ENCODE data around the gene ABCB9.
"Not testable (repeated sequence)": the region's sequence is repeated elsewhere in the genome, so short reads cannot be mapped to it uniquely, and the experiment has no call there.

The ABCB9 gene

DNA sequence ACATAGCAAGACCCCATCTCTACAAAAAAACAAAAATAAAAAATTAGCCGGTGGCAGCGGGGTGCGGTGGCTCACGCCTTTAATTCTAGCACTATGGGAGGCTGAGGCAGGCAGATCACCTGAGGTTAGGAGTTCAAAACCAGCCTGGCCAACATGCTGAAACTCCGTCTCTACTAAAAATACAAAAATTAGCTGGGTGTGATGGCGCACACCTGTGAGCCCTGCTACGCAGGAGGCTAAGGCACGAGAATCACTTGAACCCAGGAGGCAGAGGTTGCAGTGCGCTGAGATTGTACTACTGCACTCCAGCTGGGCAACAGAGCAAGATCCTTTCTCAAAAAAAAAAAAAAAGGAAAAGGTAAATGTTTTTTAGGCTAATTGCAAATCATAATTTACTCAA, 73.5 kb downstream of the ABCB9 start:
- Mint-ChIP-seq H3K4me3 (peak overlapping the region; percentile 12 to 38), H3K36me3 (ENCODE audit: insufficient read depth) (peaks cover 58% of the 10 kb centered on the region)

DNA sequence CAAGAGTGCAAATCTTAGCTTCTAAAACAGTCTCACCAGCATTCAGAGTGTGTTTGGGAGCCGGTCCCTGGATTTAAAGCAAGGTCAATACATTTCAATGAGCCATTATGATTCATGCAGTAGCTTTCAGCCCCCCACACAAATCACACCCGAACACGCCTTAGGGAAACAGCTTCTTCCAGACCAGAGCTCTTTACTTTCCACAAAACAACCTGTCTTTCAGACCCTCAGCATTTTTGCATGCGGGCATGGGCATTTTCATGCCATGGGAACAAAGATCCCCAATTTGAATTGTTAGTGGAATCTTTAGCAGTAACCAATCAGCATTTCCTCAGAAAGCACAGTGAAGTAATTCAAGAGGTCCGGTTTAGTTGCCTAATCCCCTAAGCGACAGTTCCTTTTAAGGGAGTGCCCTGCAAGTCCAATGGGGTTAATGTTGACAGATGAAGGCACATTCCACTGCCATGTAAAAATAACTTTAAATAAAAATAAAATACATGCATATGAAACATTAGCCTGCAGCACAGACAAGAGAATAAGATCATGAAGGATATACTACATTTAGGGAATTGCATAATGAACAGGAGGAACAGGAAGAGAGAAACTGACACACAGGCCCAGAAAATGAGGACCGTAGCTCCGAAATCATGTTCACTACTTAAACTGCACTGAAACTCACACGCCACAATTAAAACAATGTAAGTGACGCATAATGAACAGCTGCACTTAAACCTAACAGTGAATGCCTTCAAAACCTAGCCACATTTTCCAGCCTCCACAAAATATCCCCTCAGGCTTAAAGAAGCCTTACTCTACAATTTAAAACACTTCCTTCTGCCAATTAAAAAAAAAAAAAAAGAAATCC, 74.4 kb downstream of the ABCB9 start:
- ATAC-seq (replicated peaks) (no peak), DNase-seq (no peak)
- Mint-ChIP-seq H3K4me1 (ENCODE audit: low read depth in 2 of 2) (peaks cover 66 to 91% of the 10 kb centered on the region in 2 donors), H3K36me3 (ENCODE audit: insufficient read depth) (peaks cover 58% of the 10 kb centered on the region), H3K27me3 (no peaks in the 10 kb centered on the region), H3K4me3 (peak overlapping the region; percentile 29 to 38), H3K9me3 (peaks cover 0 to 8% of the 10 kb centered on the region in 2 donors), H3K27ac (no peak overlapping the region)

More for the DNA sequence above, 73.5 kb downstream of the ABCB9 start:
- H3K9me3 Mint-ChIP-seq; H3K27me3 Mint-ChIP-seq; DNase-seq; ATAC-seq (replicated peaks): not testable (repeated sequence)
- Mint-ChIP-seq H3K4me1 (ENCODE audit: low read depth in 2 of 2) (peaks cover 62 to 86% of the 10 kb centered on the region in 2 donors), H3K27ac (peak overlapping the region in 1 of 2 donors; percentile 41)

DNA sequence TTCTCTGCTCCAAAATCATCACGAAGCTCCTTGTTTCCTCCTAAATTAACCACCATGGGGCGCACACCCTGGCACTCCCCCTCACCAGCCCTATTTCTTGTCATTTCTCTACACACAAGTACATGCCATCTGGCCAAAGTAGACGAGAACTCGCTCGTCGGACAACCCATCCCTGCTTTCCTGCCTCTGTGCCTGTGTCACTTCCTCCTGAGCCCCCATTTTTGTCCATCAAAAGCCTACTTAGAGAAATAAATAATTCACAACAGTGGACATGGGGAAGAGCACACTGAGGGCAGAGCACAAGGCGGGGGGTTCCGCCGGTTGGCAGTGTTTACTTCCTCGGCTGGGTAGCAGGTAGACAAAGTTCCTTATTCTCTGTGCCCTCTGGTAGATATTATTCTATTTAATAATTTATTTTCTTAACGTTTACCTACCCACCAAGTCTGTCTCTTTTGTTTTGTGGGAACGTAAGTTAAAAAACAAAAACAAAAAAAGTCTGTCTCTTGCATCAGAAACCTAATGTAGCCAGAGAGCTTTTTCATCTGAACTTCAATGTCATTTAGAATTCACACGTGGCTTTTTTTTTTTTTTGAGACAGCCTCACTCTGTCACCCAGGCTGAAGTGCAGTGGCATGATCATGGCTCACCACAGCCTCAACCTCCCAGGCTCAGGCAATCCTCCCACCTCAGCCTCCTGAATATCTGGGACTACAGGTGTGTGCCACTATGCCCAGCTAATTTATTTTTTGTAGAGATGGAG, 76.3 kb downstream of the ABCB9 start:
- peak overlapping the region; percentile 77 to 80 for H3K4me3 Mint-ChIP-seq
- no peaks in the 10 kb centered on the region for H3K9me3 Mint-ChIP-seq
- H3K27me3 Mint-ChIP-seq: no peaks in the 10 kb centered on the region
- H3K27ac Mint-ChIP-seq: peak overlapping the region; percentile 93 to 95
- H3K36me3 Mint-ChIP-seq (ENCODE audit: insufficient read depth): peaks cover 40% of the 10 kb centered on the region
- H3K4me1 Mint-ChIP-seq (ENCODE audit: low read depth in 2 of 2): peaks cover 56 to 77% of the 10 kb centered on the region in 2 donors
- ATAC-seq (replicated peaks) (no peak), DNase-seq (no peak)

DNA sequence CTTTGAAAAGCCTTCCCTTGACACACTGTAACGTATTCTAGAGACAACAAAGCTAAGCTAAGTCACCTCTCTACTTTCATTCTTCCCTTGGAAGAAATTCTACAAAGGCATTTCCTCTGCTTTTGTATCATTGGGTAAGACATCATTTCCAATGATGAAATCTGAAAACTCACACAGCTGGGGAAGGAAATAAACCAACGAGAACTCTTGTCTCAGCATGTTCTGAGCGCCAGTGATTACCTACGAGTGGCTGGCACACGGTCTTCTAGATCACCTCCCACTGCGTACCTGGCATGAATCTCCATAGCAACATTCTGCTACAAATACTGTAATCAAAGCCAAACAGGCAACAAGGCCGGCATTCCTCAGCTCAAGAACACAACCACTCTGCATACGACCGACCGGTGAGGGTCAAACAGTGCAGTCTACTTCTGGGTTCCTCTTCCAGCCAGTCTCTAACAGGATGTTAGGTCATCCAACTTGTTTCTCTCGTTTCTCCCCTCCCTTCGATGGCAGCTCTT, 78.0 kb downstream of the ABCB9 start:
- H3K9me3 Mint-ChIP-seq: no peaks in the 10 kb centered on the region
- H3K4me1 Mint-ChIP-seq (ENCODE audit: low read depth in 2 of 2): peaks cover 51 to 75% of the 10 kb centered on the region in 2 donors
- ATAC-seq (replicated peaks): peak; percentile 88
- peak in 2 of 3 experiments; percentile 50 to 51 for DNase-seq
- H3K27ac Mint-ChIP-seq: peak overlapping the region; percentile 50 to 82
- peaks cover 31% of the 10 kb centered on the region for H3K36me3 Mint-ChIP-seq (ENCODE audit: insufficient read depth)
- peak overlapping the region; percentile 77 to 80 for H3K4me3 Mint-ChIP-seq
- no peaks in the 10 kb centered on the region for H3K27me3 Mint-ChIP-seq

DNA sequence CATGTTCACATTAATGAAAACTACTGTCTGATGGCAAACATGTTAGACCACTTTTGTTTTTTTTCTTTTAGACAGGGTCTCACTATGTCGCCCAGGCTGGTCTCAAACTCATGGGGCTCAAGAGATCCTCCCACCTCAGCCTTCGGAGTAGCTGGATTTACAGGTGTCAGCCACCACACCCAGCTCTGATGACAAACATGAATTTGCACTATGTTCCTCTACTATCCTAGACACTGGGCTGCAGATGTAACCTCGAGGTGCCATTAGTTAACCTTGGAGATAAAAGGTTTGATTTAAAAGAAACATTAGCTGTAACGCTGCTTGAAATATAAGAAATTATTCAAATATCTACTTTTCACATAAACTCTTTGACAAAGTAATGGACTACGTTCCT, 78.4 kb downstream of the ABCB9 start:
- Mint-ChIP-seq H3K9me3 (no peaks in the 10 kb centered on the region), H3K4me3 (peak overlapping the region; percentile 77 to 80), H3K36me3 (ENCODE audit: insufficient read depth) (peaks cover 30% of the 10 kb centered on the region), H3K27ac (peak overlapping the region; percentile 50 to 82), H3K4me1 (ENCODE audit: low read depth in 2 of 2) (peaks cover 55 to 77% of the 10 kb centered on the region in 2 donors), H3K27me3 (no peaks in the 10 kb centered on the region)
- ATAC-seq (replicated peaks) (no peak), DNase-seq (no peak)

DNA sequence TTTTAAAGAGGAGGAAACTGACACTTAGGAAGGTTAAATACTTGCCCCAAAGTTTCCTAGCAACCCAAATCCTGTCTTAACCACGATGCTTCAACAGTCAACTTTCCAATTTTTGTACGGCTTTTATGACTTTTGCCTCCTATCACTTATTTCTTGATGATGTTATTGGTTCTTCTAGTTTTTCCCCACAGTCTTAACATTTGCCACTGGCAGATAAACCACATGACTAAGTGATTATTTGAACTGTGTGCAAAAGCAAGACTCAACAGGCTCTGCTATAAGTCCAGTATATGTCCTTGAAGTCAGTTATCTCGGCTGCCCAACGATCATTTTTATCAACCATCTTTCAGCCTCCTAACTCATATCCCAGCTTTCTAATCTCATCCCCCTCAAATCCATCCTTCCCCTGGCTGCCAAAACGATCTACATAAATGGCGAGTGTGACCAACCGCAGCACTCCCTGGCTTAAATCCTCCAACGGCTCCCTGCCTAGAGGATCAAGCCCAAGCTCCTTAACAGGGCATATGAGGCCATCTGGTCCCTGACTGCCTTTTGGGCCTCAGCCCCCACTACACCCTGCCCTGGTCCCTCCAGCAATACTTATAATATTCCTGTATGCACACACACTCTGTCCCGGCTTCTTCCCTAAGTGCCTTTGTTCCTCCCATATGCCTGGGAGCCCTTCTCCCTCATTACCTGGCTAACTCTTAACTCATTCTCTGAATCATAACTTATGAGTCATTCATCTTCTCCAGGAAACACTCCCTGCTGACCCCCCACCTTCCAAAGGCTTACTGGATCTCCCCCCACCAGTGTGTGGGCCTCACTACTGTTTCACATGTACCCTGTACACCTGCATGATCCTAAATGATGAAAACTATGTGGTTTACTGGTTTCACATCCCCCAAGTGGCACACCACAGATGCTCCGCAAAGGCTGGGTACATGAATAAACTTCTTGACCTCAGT, 79.1 kb downstream of the ABCB9 start:
- Mint-ChIP-seq H3K27ac (peak overlapping the region; percentile 50 to 82), H3K9me3 (no peaks in the 10 kb centered on the region), H3K27me3 (no peaks in the 10 kb centered on the region), H3K4me3 (peak overlapping the region; percentile 77 to 80), H3K4me1 (ENCODE audit: low read depth in 2 of 2) (peaks cover 62 to 77% of the 10 kb centered on the region in 2 donors), H3K36me3 (ENCODE audit: insufficient read depth) (peaks cover 27% of the 10 kb centered on the region)
- DNase-seq (no peak), ATAC-seq (replicated peaks) (peak; percentile 21)

DNA sequence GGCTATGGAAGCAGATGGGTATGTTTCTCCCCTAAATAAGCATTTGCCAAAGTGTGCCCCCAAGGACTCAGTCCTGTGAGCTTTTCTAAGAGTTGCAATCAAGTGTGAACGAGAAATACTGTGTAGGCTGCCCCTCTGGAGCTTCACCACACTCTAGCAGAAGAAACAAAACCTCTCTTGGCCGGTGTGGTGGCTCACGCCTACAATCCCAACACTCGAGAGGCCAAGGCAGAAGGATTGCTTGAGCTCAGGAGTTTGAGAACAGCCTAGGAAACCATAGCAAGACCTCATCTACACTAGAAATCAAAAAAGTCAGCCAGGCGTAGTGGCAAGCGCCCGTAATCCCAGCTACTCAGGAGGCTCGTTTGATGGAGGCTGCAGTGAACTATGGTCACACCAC, 80.1 kb downstream of the ABCB9 start:
- Mint-ChIP-seq H3K27ac (no peak overlapping the region), H3K4me1 (ENCODE audit: low read depth in 2 of 2) (peaks cover 61 to 75% of the 10 kb centered on the region in 2 donors), H3K27me3 (no peaks in the 10 kb centered on the region), H3K9me3 (no peaks in the 10 kb centered on the region), H3K36me3 (ENCODE audit: insufficient read depth) (peaks cover 29% of the 10 kb centered on the region), H3K4me3 (no peak overlapping the region)
- no peak for ATAC-seq (replicated peaks)
- no peak for DNase-seq

DNA sequence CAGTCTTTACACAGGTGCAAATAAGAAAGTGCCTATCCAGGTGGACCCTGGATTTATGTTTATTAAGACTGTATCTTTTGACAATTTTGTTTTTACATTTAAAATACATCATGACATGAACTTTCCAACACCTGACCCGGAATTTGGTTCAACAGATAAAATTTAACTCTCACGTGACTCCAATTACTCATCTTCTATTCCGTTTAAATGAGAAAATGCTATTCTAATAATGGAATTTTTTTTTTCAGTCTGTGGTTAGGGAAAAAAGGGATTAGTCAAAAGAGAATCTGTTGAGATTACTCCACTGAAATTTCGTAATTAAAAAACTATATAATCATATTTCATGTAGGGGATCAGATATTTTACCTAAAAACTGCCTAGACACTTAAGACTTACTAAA, 81.4 kb downstream of the ABCB9 start:
- Mint-ChIP-seq H3K27me3 (no peaks in the 10 kb centered on the region), H3K4me3 (no peak overlapping the region), H3K9me3 (no peaks in the 10 kb centered on the region), H3K4me1 (ENCODE audit: low read depth in 2 of 2) (peaks cover 64 to 75% of the 10 kb centered on the region in 2 donors), H3K27ac (no peak overlapping the region), H3K36me3 (ENCODE audit: insufficient read depth) (peaks cover 37% of the 10 kb centered on the region)
- DNase-seq (no peak), ATAC-seq (replicated peaks) (no peak)

DNA sequence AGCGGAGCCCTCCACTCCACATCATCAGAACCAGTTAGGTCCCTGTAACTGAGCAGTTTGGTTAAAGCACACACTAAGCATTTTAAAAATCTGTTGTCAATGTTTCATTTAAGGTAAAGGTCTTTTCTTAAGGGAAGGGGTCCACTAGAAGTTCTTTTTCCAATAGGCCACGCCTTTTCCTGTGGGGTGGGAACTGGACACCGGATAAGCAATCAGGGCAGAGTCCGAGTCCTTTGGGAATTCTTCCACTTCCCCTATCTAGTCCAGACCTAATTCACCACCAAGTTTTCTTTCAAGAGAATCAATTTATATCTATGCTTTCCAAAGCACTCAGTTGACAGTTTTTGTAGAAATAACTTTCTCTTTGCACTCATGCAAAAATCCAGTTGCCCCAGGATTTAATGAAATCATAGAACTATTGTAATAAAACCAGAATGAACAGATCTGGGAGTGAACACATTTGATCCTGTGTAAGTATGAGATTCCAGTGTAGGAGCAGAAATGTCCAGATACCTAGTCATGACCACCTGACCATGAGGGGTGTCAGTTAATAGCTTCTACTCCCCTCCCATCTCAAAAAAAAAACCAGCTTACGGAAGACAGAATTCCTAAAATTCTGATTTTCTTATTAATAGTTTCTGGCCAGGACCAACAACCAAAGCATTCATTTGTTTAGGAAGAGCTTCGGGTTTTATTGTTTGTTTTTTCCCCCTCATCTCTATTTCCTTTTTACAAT, 82.0 kb downstream of the ABCB9 start:
- no peak for DNase-seq
- no peak for ATAC-seq (replicated peaks)
- H3K36me3 Mint-ChIP-seq (ENCODE audit: insufficient read depth): peaks cover 37% of the 10 kb centered on the region
- H3K27me3 Mint-ChIP-seq: no peaks in the 10 kb centered on the region
- no peaks in the 10 kb centered on the region for H3K9me3 Mint-ChIP-seq
- peak overlapping the region; percentile 49 to 77 for H3K27ac Mint-ChIP-seq
- peak overlapping the region in 1 of 2 donors; percentile 6 for H3K4me3 Mint-ChIP-seq
- peaks cover 67 to 78% of the 10 kb centered on the region in 2 donors for H3K4me1 Mint-ChIP-seq (ENCODE audit: low read depth in 2 of 2)

DNA sequence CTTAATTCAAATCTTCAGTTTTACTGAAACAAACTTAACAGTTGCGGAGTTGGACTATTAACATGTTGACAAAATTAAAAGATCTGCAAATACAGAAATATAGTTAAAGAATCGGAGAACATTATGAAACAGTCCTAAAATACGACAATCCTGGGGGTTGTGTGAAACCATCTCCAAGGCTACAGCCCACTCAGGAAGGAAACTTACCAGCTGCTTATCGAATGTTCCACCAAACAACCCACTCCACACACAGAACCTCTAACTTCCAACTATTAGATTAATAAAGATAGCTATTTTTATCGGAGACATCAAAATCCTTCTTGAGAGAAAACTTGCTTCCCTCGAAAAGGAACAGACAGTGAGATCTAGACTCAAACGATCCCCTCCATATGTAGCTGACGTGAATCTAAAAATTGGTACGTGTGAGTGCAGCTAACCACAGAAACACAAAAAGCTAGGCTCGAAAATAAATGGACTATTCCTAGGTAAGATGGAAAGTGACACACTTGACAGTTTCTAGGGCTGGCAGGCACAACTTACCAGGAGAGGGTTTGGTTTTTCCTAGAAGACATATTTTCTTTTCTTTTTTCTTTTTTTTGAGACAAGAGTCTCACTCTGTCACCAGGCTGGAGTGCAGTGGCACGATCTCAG, 83.2 kb downstream of the ABCB9 start:
- Mint-ChIP-seq H3K4me1 (ENCODE audit: low read depth in 2 of 2) (peaks cover 64 to 79% of the 10 kb centered on the region in 2 donors), H3K27ac (peak overlapping the region; percentile 70 to 77), H3K27me3 (no peaks in the 10 kb centered on the region), H3K36me3 (ENCODE audit: insufficient read depth) (peaks cover 30% of the 10 kb centered on the region), H3K4me3 (peak overlapping the region; percentile 16 to 21), H3K9me3 (no peaks in the 10 kb centered on the region)
- ATAC-seq (replicated peaks) (no peak), DNase-seq (no peak)

DNA sequence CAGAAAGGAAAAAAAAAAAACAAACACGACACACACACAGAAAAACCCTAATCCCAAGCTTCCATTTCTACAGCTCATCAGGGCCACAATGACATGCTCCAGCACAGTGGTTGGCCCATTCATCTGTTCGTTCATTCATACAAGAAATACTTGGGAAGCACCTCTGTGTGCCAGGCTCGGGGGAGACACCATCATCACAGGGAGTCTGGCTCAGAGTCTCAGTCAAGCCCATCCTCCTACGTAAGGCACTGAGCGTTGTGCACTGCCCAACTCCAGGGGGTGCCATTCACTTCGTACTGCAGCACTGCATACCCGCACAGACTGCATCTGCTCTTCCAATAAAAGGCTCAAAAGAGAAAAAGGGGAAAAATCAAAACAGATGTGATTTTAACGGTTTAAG, 85.6 kb downstream of the ABCB9 start:
- peaks cover 69 to 82% of the 10 kb centered on the region in 2 donors for H3K4me1 Mint-ChIP-seq (ENCODE audit: low read depth in 2 of 2)
- peak overlapping the region; percentile 80 to 82 for H3K27ac Mint-ChIP-seq
- ATAC-seq (replicated peaks): peak; percentile 42
- H3K9me3 Mint-ChIP-seq: no peaks in the 10 kb centered on the region
- H3K27me3 Mint-ChIP-seq: no peaks in the 10 kb centered on the region
- peaks cover 50% of the 10 kb centered on the region for H3K36me3 Mint-ChIP-seq (ENCODE audit: insufficient read depth)
- DNase-seq: no peak
- H3K4me3 Mint-ChIP-seq: peak overlapping the region in 1 of 2 donors; percentile 48

Data from effector memory CD8-positive, alpha-beta T cell (primary cell).